Right lobe of liver (tissue), 4 donors: ENCODE results near the gene CCT2.

Source experiments
- POLR2A ChIP-seq: fragments of 450-650 bp; IDR thresholded peaks from one replicate; pipeline ENCODE4 v1.6.1; 2017; ENCODE audit warnings: antibody characterized with exemption, mild to moderate bottlenecking
- TF ChIP-seq, protein P1 (sequence below), 4 donors: fragments of 200-600 bp in 3 of 4; fragments of 450-650 bp in 1 of 4; IDR thresholded peaks; one replicate each; pipeline versions ENCODE4 v1.5.1 to v1.8.0; 2016 to 2022; ENCODE audit warnings: antibody characterized with exemption in 4 of 4, mild to moderate bottlenecking in 2 of 4
- donor health status: DM: no; HTN: no; CAD: no.
- donor health status: DM: no; HTN: no; CAD: no.
- donor health status: DM: no; HTN: yes; CAD: no.

GRCh38 chr12:69645031-69645430 is 59.8 kb downstream of the CCT2 start:
- TF ChIP-seq, protein P1, sequence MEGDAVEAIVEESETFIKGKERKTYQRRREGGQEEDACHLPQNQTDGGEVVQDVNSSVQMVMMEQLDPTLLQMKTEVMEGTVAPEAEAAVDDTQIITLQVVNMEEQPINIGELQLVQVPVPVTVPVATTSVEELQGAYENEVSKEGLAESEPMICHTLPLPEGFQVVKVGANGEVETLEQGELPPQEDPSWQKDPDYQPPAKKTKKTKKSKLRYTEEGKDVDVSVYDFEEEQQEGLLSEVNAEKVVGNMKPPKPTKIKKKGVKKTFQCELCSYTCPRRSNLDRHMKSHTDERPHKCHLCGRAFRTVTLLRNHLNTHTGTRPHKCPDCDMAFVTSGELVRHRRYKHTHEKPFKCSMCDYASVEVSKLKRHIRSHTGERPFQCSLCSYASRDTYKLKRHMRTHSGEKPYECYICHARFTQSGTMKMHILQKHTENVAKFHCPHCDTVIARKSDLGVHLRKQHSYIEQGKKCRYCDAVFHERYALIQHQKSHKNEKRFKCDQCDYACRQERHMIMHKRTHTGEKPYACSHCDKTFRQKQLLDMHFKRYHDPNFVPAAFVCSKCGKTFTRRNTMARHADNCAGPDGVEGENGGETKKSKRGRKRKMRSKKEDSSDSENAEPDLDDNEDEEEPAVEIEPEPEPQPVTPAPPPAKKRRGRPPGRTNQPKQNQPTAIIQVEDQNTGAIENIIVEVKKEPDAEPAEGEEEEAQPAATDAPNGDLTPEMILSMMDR (IDR thresholded peaks at IDR 0.05) = no peak
- TF ChIP-seq POLR2A = no peak
